GM18870 (cell line): ENCODE data around the gene HS3ST6.
"Not testable (repeated sequence)": the region's sequence is repeated elsewhere in the genome, so short reads cannot be mapped to it uniquely, and the experiment has no call there.

Source experiments
- ATAC-seq: cut with Tn5 transposase; IDR thresholded peaks from one replicate; pipeline ENCODE4 v1.9.1; 2021; ENCODE audit warnings: moderate library complexity; ENCODE audit not compliant: unreplicated experiment

HS3ST6 gene

DNA sequence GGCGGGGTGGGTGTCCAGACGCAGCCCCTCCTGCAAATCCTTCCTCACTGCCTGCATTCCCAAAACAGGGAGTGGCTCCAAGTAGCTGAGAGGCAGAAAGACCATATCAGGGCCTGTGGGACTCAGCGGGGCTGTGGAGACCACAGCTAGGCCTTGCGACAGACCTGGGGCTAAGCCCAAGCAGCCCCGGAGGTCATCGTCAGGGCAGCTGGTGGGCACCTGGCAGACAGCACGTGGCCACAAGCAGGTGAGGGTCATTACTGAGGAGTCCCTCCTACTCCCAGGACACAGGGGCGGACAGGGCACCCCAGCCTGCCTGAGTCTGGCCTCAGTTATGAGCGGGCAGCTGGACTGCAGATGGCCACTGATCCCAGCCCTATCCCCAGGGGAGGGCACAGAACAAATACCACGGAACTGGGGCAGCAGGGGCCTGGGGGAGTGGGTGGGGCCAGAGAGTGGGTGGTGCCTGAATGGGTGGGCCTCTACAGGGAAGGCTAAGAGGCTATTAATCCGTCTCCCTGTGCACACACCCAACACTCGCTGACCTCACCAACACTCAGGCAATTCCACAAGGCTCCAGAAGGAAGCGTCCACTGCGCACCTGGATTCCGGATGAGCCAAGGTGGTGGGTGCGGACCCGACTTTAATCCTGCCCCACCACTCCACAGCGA is 8.5 kb downstream of the HS3ST6 start:
- no peak for ATAC-seq

GRCh38 chr16:1908983-1909382 is 9.2 kb downstream of the HS3ST6 start:
- ATAC-seq: no peak

- ATAC-seq: no peak
Measured at GRCh38 chr16:1908184-1908583, 10.0 kb downstream of the HS3ST6 start.

- no peak for ATAC-seq
Measured at GRCh38 chr16:1907226-1907860, 10.9 kb downstream of the HS3ST6 start.

- no peak for ATAC-seq
Measured at GRCh38 chr16:1906846-1907165, 11.4 kb downstream of the HS3ST6 start.

DNA sequence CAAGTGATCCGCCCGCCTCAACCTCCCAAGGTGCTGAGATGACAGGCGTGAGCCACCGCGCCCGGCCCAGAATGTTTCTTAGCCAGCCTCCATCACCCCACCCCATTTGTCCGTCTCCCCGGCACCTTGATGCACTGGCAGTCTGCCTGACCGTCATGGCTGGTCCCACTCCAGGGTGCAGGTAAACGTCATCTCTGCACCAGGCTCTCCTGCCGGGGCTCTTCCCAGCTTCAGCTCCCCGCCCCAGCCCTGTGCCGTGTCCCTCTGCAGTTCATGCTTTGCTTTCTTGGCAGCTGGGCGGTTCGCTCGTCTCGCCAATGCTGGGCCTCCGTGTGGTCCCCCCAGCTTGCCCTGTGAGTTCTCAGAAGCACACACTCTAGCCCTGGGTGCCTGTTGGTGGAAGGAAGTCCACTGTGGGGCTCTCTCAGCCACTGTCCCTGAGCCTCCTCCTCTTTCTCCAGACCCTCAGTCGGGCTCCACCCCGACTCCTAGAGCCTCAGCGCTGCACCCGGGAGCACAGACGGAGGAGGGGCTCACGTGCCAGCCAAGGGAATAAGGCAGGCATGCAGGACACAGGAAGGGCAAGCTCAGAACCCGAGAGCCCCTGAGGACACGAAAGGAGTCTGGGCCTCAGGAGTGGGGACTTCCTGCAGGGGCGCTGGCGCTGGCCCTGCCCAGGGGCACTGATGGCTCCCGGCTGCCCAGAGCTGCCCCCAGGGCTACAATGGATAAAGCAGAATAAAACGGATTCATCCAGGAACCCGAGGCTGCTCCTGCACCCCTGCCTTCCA is 12.0 kb downstream of the HS3ST6 start:
- ATAC-seq: no peak

DNA sequence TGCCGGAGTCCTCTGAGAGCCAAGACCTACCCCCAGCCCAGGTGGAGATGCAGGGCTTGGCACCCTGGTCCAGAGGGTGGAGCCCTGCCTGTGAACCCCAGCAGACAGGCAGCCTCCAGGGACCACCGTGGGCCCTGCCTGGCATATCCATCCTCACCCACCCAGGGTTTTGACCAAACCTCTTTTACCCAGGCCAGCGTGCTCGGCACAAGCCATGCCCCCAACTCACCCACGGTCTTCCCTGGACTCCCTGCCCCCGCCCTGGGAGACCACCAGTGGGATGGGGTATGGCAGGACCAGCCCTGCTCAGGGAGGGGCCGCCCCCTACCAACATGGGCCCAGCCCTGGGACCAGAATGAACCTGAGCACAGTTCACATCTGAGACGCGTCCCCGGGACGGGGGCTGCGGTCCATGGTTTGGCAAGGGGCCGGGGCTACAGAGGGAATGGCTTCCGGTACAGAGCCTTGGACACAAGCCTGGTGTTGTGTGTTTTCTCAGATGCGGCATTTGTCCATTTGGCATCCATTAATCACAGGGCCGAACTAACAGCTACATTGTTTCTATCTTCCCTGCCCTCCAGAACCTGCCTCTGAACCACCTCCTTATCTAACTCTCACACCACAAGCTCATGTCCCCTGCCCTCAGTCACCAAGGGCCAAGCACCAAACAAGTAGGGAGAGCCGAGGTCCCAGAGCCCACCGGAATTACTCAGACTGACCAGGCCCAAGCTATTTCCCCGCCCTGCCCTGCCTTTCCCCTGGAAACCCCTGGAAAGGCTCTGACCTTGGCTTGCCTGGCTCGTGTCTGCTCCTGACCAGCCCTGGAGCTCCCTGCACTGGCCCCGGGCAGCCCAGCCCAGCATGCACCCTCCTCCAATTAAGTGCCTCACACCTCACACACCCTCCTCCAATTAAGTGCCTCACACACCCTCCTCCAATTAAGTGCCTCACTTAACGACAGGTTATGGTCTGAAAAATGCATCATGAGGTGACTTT is 14.1 kb downstream of the HS3ST6 start:
- no peak for ATAC-seq

GRCh38 chr16:1903220-1903574 is 15.0 kb downstream of the HS3ST6 start:
- no peak for ATAC-seq

DNA sequence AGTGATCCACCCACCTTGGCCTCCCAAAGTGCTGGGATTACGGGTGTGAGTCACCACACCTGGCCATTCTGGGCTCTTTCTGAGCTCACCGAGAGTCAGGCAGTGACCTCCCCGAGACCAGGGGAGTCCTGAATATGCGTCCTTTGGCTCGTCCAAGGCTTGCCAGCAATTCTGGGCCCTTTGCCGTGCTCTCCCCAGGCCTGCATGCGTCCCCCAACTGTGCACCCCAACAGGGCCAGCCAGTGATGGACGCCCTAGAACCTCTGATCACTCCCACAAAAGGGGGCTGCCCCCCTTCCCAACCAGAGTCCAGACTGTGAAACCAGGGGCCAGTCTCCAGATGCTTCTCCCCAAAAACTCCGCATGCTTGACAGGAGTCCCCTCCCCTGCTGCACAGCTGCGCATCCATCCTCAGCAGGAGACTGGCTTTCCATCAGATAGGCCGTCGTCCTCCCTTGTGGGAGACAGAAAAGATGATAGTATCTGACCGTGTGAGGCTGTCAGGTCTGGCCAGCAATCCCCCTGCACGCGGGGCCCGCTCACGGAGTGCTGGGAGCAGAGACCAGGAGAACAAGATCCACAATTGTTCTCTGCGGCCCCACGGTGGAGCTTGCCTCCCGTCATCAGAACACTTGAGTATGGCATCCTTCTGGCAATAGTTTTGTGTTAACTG is 15.5 kb downstream of the HS3ST6 start:
- no peak for ATAC-seq

GRCh38 chr16:1900452-1900774 is 17.8 kb downstream of the HS3ST6 start:
- no peak for ATAC-seq

GRCh38 chr16:1899641-1900451 is 18.4 kb downstream of the HS3ST6 start:
- ATAC-seq: no peak

DNA sequence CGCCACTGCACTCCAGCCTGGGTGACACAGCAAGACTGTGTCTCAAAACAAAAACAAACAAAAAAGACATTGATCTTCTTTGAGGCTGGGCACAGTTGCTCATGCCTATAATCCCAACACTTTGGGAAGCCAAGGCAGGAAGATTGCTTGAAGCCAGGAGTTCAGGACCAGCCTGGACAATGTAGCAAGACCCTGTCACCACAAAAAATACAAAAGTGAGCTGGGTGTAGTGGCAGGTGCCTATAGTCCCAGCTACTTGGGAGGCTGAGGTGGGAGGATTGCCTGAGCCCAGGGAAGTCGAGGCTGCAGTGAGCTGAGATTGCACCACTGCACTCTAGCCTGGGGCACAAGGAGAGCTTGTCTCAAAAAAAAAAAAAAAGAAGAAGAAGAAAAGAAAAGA is 20.5 kb downstream of the HS3ST6 start:
- ATAC-seq: not testable (repeated sequence)

DNA sequence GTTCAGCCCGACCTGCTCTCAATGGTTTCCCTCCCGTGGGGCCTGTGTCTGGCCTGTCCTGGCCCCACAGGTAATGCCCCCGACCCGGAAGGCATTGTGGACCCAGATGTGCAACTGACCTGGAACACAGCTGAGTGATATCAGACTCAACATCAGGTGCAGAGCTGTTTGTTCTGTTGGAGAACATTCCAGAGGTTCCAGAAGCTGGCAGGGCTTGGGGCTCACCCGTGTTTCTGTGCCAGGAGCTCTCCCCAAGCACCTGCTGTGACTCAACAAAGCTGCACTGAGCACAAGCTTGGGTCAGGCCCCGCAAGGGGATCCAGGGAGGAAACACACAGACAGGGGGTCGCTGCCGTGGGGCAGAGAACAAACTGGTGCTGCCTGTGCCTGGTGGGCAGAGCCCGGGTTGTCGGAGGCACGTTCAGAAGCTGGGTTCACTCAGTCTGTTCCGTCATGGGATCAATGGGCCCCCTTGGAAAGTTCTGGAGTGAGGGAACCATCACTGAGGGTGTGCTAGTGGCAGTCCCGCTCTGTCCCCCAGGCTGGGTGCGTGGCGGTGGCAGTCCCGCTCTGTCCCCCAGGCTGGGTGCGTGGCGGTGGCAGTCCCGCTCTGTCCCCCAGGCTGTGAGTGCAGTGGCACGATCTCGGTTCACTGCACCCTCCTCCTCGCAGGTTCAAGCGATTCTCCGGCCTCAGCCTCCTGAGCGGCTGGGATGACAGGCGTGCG is 22.1 kb downstream of the HS3ST6 start:
- no peak for ATAC-seq

- no peak for ATAC-seq
Measured at GRCh38 chr16:1895068-1895467, 23.1 kb downstream of the HS3ST6 start.

DNA sequence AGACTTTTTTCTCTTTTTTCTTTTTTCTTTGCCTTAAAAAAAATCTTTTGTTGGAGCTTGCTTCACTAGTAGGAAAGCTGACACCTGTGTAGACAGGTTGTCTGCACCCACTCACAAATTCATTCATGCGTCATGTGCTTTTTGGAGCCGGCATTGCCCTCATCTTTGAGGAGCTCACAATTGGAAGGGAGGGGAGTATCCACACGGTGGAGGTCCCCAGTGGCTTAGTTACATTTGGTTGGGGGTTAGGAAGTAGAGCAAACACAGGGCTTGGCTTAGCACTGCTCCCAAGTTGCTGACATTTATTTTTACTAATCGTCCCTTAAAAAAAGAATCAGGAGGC is 27.5 kb downstream of the HS3ST6 start:
- no peak for ATAC-seq

DNA sequence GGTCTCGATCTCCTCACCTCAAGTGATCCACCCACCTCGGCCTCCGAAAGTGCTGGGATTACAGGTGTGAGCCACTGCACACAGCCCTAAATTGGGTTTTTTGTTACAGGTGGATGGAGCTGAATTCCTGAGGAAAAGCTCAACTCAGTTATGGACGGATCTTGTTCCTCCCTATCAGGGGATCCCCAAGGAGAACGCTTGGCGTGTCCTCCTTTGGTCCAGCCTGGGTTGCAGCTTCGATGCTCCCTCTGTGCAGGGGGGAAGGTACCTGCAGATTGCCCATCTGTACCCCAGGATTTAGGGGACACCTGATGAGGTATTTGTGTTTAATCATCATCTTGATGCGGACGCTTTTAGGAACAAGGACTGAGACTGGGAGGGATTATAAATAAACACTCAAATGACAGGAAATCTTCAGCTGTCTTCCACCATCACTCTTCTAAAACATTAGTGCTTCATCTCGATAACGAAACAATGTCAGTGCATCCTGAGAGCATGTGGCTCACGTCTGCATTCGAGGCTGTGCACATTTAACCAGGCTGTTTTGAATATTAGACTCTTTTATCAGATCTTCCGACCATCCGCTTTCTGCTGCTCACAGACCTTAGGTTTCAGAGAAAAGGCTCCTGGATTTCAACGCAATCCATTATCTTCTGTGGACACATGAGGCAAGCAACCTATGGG is 28.0 kb downstream of the HS3ST6 start:
- no peak for ATAC-seq

DNA sequence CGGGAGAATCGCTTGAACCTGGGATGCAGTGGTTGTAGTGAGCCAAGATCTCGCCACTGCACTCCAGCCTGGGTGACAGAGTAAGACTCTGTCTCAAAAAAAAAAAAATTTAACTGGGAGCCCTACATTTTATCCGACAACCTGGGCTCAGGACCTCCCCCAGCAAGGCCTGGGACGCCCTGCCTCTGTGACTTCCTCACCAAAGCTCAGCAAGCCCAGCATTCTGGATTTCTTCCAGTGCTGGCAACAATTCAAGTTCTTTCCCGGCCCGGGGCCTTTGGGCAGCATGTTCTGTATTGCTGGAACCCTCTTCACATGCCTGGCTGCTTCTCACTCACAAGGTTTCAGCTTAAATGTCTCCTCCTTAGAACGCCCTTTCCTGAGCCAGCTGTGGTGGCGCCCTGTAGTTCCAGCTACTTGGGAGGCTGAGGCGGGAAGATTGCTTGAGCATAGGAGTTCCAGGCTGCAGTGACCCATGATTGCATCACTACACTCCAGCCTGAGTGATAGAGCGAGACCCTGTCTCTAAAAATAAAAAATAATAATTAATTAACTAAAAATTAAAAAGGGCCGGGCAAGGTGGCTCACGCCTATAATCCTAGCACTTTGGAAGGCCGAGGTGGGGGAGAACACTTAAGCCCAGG is 30.4 kb downstream of the HS3ST6 start:
- no peak for ATAC-seq

- no peak for ATAC-seq
Measured at GRCh38 chr16:1884889-1885288, 33.3 kb downstream of the HS3ST6 start.
